Keratinocyte (primary cell): ENCODE measurements around the gene CHD9. TPM values are rescaled to one million over a fixed set of nuclear protein-coding genes. Genes with fewer than 3 reads are reported as not detected.

Experiments used
- DNase-seq: peaks from one replicate; pipeline ENCODE4 v3.0.0-alpha.2; 2011; ENCODE audit warnings: low read depth, missing footprints, low spot score
- FAIRE-seq: peaks from 2 replicates; lab custom pipeline; 2011; peaks lifted over from hg19 to GRCh38; lab: Jason Lieb, UNC
- H2AFZ ChIP-seq: 2 replicates; pipeline ENCODE4 v1.6.0; 2012; ENCODE audit warnings: low read length, control low read depth, inconsistent platforms; ENCODE audit not compliant: control insufficient read depth
- H3K27ac ChIP-seq: 2 replicates; pipeline ENCODE4 v1.5.1; 2011; ENCODE audit warnings: low read length; ENCODE audit not compliant: control insufficient read depth, insufficient read depth
- H3K27me3 ChIP-seq: 3 replicates; pipeline ENCODE4 v1.6.0; 2011; ENCODE audit warnings: low read length; ENCODE audit not compliant: control insufficient read depth, insufficient read depth; ENCODE audit errors: extremely low read depth
- H3K36me3 ChIP-seq, 2 experiments: 2 replicates in 1 of 2; 3 replicates in 1 of 2; pipeline ENCODE4 v1.5.1; 2011; ENCODE audit warnings: low read length in 2 of 2, mild to moderate bottlenecking in 1 of 2; ENCODE audit not compliant: control insufficient read depth in 2 of 2, insufficient read depth in 2 of 2; ENCODE audit errors: extremely low read depth in 1 of 2
- H3K4me1 ChIP-seq: 3 replicates; pipeline ENCODE4 v1.5.1; 2011; ENCODE audit warnings: low read length; ENCODE audit not compliant: control insufficient read depth, insufficient read depth; ENCODE audit errors: extremely low read depth
- H3K4me2 ChIP-seq: 3 replicates; pipeline ENCODE4 v1.6.0; 2011; ENCODE audit warnings: low read depth, low read length; ENCODE audit not compliant: control insufficient read depth, insufficient read depth; ENCODE audit errors: extremely low read depth
- H3K4me3 ChIP-seq, 3 experiments: fragments of 200-600 bp in 1 of 3; sonication (generic) in 1 of 3; 2 replicates in 2 of 3; 3 replicates in 1 of 3; pipeline ENCODE4 v1.5.1; 2011 to 2016; ENCODE audit warnings: low read length in 3 of 3, mild to moderate bottlenecking in 3 of 3, control low read depth in 2 of 3, inconsistent platforms in 1 of 3, low read depth in 1 of 3, mixed read lengths in 1 of 3, mixed run types in 1 of 3, moderate library complexity in 1 of 3; ENCODE audit not compliant: control insufficient read depth in 2 of 3, insufficient read depth in 2 of 3; ENCODE audit errors: extremely low read depth in 1 of 3
- H3K79me2 ChIP-seq: 2 replicates; pipeline ENCODE4 v1.6.0; 2012; ENCODE audit warnings: low read length; ENCODE audit not compliant: control insufficient read depth, insufficient read depth
- H3K9ac ChIP-seq: 3 replicates; pipeline ENCODE4 v1.6.0; 2011; ENCODE audit warnings: low read length; ENCODE audit not compliant: control insufficient read depth, insufficient read depth; ENCODE audit errors: extremely low read depth
- H3K9me1 ChIP-seq: 3 replicates; pipeline ENCODE4 v1.6.0; 2011; ENCODE audit warnings: low read length; ENCODE audit not compliant: control insufficient read depth, insufficient read depth; ENCODE audit errors: extremely low read depth
- H3K9me3 ChIP-seq: 2 replicates; pipeline ENCODE4 v1.5.1; 2012; ENCODE audit warnings: low read depth, low read length; ENCODE audit not compliant: control insufficient read depth
- H4K20me1 ChIP-seq: 3 replicates; pipeline ENCODE4 v1.6.0; 2011; ENCODE audit warnings: low read length; ENCODE audit not compliant: control insufficient read depth, insufficient read depth; ENCODE audit errors: extremely low read depth
- EZH2 ChIP-seq: IDR thresholded peaks from one replicate; pipeline ENCODE4 v1.6.1; 2012; ENCODE audit warnings: inconsistent platforms, mild to moderate bottlenecking, low read length, moderate library complexity
- dilution Hi-C: fragments of 300-500 bp; cut with MboI; formaldehyde crosslinking; loops from one replicate; pipeline ENCODE4 v1.7.0; 2020; ENCODE audit warnings: low sequenced_read_pairs; ENCODE audit not compliant: extremely low pct_ligation_motif_present
- polyA plus RNA-seq, 5 experiments: library from polyadenylated mRNA; depleted of rRNA in 3 of 5; stranded (reverse) in 3 of 5; stranded (forward) in 1 of 5; unstranded in 1 of 5; fragments of >200 nt; gene quantifications; 1 replicate in 1 of 5; 2 replicates in 3 of 5; 3 replicates in 1 of 5; pipeline versions ENCODE4 v1.2.1 to v1.2.3, GENCODE V29; 2011 to 2012; ENCODE audit warnings: missing spikeins in 2 of 5, low read depth in 1 of 5, low replicate concordance in 1 of 5
- TF ChIP-seq, protein P1 (sequence below), 3 experiments: IDR thresholded peaks in 1 of 3; conservative IDR thresholded peaks in 1 of 3; optimal IDR thresholded peaks in 1 of 3; 2 replicates in 2 of 3; 3 replicates in 1 of 3; pipeline versions ENCODE3 to v1.5.1; 2011; ENCODE audit warnings: low read length in 3 of 3, mild to moderate bottlenecking in 3 of 3, moderate library complexity in 2 of 3, control low read depth in 1 of 3, inconsistent platforms in 1 of 3; ENCODE audit not compliant: insufficient read depth in 2 of 3; ENCODE audit errors: extremely low read depth in 1 of 3

Gene CHD9
- polyA plus RNA-seq, 1 donor (not counting 4 experiments of a cell fraction or from before 2014, with no cell fraction given) = 32.8 TPM

DNA sequence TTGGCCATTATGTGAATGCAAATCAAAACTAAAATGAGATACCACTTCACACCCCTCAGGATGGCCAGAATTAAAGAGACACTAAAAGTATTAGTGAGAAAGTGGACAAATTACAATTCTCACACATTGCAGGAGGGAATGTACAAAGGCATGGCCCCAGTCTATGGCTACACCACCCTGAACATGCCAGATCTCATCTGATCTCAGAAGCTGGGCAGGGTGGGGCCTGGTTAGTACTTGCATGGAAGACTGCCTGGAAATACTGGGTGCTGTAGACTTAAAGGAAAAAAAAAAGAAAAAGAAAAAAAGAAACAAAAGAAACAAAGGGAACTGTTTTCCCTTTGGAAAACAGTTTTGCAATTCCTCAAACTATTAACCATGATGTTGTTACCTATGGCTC, 282.5 kb downstream of the CHD9 start:
- Histone ChIP-seq H4K20me1 (no peaks in the 10 kb centered on the region), H3K4me3 (no peak overlapping the region), H3K36me3 (no peaks in the 10 kb centered on the region), H3K9ac (no peak overlapping the region), H3K9me1 (no peaks in the 10 kb centered on the region), H3K27me3 (no peaks in the 10 kb centered on the region), H2AFZ (no peak overlapping the region), H3K79me2 (no peaks in the 10 kb centered on the region), H3K4me2 (no peak overlapping the region), H3K4me1 (no peaks in the 10 kb centered on the region), H3K27ac (no peak overlapping the region), H3K9me3 (no peaks in the 10 kb centered on the region)
- FAIRE-seq (no peak), DNase-seq (no peak)
- TF ChIP-seq, protein P1, sequence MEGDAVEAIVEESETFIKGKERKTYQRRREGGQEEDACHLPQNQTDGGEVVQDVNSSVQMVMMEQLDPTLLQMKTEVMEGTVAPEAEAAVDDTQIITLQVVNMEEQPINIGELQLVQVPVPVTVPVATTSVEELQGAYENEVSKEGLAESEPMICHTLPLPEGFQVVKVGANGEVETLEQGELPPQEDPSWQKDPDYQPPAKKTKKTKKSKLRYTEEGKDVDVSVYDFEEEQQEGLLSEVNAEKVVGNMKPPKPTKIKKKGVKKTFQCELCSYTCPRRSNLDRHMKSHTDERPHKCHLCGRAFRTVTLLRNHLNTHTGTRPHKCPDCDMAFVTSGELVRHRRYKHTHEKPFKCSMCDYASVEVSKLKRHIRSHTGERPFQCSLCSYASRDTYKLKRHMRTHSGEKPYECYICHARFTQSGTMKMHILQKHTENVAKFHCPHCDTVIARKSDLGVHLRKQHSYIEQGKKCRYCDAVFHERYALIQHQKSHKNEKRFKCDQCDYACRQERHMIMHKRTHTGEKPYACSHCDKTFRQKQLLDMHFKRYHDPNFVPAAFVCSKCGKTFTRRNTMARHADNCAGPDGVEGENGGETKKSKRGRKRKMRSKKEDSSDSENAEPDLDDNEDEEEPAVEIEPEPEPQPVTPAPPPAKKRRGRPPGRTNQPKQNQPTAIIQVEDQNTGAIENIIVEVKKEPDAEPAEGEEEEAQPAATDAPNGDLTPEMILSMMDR (optimal IDR thresholded peaks at IDR 0.05 in 1 of 3, IDR thresholded peaks at IDR 0.05 in 1 of 3, conservative IDR thresholded peaks at IDR 0.05 in 1 of 3; ENCODE audit: extremely low read depth in 1 of 3, insufficient read depth in 2 of 3, low read length in 3 of 3) = no peak
- TF ChIP-seq EZH2 = no peak
- dilution Hi-C loops = no loop called here

DNA sequence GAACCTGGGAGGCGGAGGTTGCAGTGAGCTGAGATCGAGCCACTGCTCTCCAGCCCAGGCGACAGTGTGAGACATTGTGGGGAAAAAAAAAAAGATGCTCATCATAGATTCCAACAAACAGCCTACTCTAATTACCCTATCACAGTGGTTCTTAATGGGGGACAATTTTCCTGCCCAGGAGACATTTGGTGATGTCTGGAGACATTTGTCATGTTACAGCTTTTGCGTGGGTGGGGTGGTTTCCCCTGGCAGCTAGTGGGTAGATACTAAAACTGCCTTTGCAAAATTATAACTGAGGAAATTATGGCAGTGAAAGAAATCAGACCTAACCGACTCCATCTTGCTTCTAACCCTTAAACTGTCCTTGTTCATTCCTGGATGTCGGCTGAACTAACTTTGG, 287.0 kb downstream of the CHD9 start:
- no peak overlapping the region for H3K9ac ChIP-seq
- no peaks in the 10 kb centered on the region for H3K4me1 ChIP-seq
- no peaks in the 10 kb centered on the region for H3K27me3 ChIP-seq
- H3K27ac ChIP-seq = no peak overlapping the region
- no peak for FAIRE-seq
- no peak overlapping the region for H2AFZ ChIP-seq
- H3K79me2 ChIP-seq = no peaks in the 10 kb centered on the region
- H3K9me1 ChIP-seq = no peaks in the 10 kb centered on the region
- no peaks in the 10 kb centered on the region for H4K20me1 ChIP-seq
- no peak for DNase-seq
- no peak for TF ChIP-seq EZH2
- TF ChIP-seq, protein P1 (optimal IDR thresholded peaks at IDR 0.05 in 1 of 3, IDR thresholded peaks at IDR 0.05 in 1 of 3, conservative IDR thresholded peaks at IDR 0.05 in 1 of 3; ENCODE audit: extremely low read depth in 1 of 3, insufficient read depth in 2 of 3, low read length in 3 of 3) = no peak
- no peak overlapping the region for H3K4me3 ChIP-seq
- no peaks in the 10 kb centered on the region for H3K36me3 ChIP-seq
- H3K4me2 ChIP-seq = no peak overlapping the region
- H3K9me3 ChIP-seq = no peaks in the 10 kb centered on the region
- dilution Hi-C loops = no loop called here
